ENCODE measurements around the gene SCGB1D1.

DNA sequence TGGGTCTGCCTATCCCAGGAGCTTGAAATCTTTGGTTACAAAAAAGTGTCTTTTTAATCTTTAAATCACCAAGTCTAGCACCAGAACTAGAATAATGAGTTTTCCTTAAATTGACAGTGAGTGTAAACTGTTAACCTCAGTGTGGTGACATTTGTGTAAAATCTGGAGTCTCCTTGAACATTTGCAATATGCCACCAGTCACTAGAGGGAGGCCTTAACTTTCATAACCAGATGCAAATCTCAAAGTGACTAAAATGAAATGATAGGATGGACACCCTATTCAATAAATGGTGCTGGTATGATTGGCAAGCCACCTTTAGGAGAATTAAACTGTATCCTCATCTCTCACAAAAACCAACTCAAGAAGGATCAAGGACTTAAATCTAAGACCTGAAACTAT is 43.7 kb downstream of the SCGB1D1 start:
- no peak for TF ChIP-seq GATA2 (IDR thresholded peaks at IDR 0.05; ENCODE audit: low read depth, low read length)
- TF ChIP-seq GATA3 (IDR thresholded peaks at IDR 0.05; ENCODE audit: low read depth, low read length): no peak

All from SH-SY5Y (cell line).